Transverse colon (tissue), 4 donors: Measurements from ENCODE around the gene PLOD2. TPM values are rescaled to one million over a fixed set of nuclear protein-coding genes. Genes with fewer than 3 reads are reported as not detected.

ENCODE experiments used
- DNase-seq: peaks from one replicate; pipeline ENCODE4 v3.0.0-alpha.2; 2019
- H3K27ac ChIP-seq, 4 donors: fragments of 200-600 bp; sonication (generic); 2 replicates each; pipeline ENCODE4 v1.5.1; 2016 to 2018; ENCODE audit warnings: inconsistent platforms in 4 of 4
- H3K27me3 ChIP-seq: fragments of 200-600 bp; sonication (generic); 2 replicates; pipeline ENCODE4 v1.5.1; 2017; ENCODE audit warnings: inconsistent platforms
- H3K36me3 ChIP-seq, 4 donors: fragments of 200-600 bp; sonication (generic); 2 replicates each; pipeline ENCODE4 v1.5.1; 2017 to 2019; ENCODE audit warnings: inconsistent platforms in 4 of 4
- H3K4me1 ChIP-seq, 4 donors: fragments of 200-600 bp; sonication (generic); 2 replicates each; pipeline ENCODE4 v1.5.1; 2017 to 2020; ENCODE audit warnings: inconsistent platforms in 4 of 4
- H3K4me3 ChIP-seq, 4 donors: fragments of 200-600 bp; sonication (generic); 1 replicate in 1 of 4; 2 replicates in 3 of 4; pipeline versions ENCODE4 v1.5.1 to v1.6.1; 2017 to 2019; ENCODE audit warnings: inconsistent platforms in 4 of 4
- H3K9me3 ChIP-seq, 2 donors: fragments of 200-600 bp; sonication (generic); 2 replicates each; pipeline ENCODE4 v1.5.1; 2017 to 2019; ENCODE audit warnings: inconsistent platforms in 2 of 2
- EP300 ChIP-seq: sonication (generic); formaldehyde crosslinking; IDR thresholded peaks from one replicate; pipeline ENCODE4 v1.6.1; 2017; ENCODE audit warnings: antibody characterized with exemption, low read depth
- POLR2A ChIP-seq: fragments of 450-650 bp; IDR thresholded peaks from one replicate; pipeline ENCODE4 v1.6.1; 2016; ENCODE audit warnings: antibody characterized with exemption, mild to moderate bottlenecking, moderate library complexity
- POLR2AphosphoS5 ChIP-seq, 3 donors: sonication (generic); formaldehyde crosslinking; IDR thresholded peaks; one replicate each; pipeline ENCODE4 v1.6.1; 2016; ENCODE audit warnings: antibody characterized with exemption in 3 of 3
- WGBS, 2 donors: methylation state at CpG; one replicate each; pipeline ENCODE4 v1.1.5; 2018; ENCODE audit warnings: low coverage in 1 of 2; 5-methylcytosine and 5-hydroxymethylcytosine counted together
- in situ Hi-C, 4 donors: fragments of 200-750 bp; cut with MboI; loops; one replicate each; pipeline versions ENCODE4 v1.15.0 to v1.15.1; 2017; ENCODE audit warnings: low sequenced_read_pairs in 3 of 4, low pct_ligation_motif_present in 1 of 4, low pct_unique_long_range_greater_than_20kb in 1 of 4
- intact Hi-C: fragments of 100-400 bp; cut with DNase I; formaldehyde crosslinking; loops from one replicate; pipeline ENCODE4 v1.15.1; 2023; ENCODE audit warnings: low total_unique reads
- total RNA-seq, 4 donors: library from RNA; depleted of rRNA; stranded (reverse); fragments of >200 nt; gene quantifications; one replicate each; pipeline ENCODE4 v1.1.0, GENCODE V29; 2016
- TF ChIP-seq, protein P1 (sequence below), 5 experiments: fragments of 200-600 bp in 3 of 5; fragments of 450-650 bp in 2 of 5; sonication (generic) in 3 of 5; IDR thresholded peaks; 1 replicate in 2 of 5; 2 replicates in 3 of 5; pipeline ENCODE4 v1.5.1; 2016 to 2017; ENCODE audit warnings: antibody characterized with exemption in 5 of 5, inconsistent platforms in 3 of 5, mild to moderate bottlenecking in 2 of 5, moderate library complexity in 1 of 5

Gene PLOD2
- total RNA-seq, 4 donors from 2014 or later = 18.9 to 178 (median 92.0) TPM

DNA sequence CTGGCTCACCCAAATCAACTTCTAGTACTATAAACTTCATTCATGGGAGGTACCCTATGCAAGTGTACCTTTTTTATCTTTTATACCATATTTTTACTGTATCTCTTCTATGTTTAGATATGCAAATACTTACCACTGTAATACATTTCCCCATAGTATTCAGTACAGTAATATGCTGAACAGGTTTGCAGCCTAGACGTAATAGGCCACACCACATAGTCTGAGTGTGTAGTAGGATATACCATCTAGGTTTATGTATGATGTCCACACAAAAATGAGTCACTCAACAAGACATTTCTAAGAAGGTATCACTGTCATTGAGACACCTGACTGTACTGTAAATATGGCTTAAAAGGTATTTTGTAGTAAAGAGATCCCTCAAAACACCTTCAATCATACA lies 124.7 kb downstream of the PLOD2 start:
- no peak for DNase-seq
- no peaks in the 10 kb centered on the region for H3K4me1 ChIP-seq
- no peaks in the 10 kb centered on the region for H3K9me3 ChIP-seq
- in situ Hi-C loops = no loop called here
- no peaks in the 10 kb centered on the region for H3K27me3 ChIP-seq
- H3K27ac ChIP-seq = no peak overlapping the region
- TF ChIP-seq, protein P1, sequence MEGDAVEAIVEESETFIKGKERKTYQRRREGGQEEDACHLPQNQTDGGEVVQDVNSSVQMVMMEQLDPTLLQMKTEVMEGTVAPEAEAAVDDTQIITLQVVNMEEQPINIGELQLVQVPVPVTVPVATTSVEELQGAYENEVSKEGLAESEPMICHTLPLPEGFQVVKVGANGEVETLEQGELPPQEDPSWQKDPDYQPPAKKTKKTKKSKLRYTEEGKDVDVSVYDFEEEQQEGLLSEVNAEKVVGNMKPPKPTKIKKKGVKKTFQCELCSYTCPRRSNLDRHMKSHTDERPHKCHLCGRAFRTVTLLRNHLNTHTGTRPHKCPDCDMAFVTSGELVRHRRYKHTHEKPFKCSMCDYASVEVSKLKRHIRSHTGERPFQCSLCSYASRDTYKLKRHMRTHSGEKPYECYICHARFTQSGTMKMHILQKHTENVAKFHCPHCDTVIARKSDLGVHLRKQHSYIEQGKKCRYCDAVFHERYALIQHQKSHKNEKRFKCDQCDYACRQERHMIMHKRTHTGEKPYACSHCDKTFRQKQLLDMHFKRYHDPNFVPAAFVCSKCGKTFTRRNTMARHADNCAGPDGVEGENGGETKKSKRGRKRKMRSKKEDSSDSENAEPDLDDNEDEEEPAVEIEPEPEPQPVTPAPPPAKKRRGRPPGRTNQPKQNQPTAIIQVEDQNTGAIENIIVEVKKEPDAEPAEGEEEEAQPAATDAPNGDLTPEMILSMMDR (IDR thresholded peaks at IDR 0.05) = no peak
- TF ChIP-seq EP300 (no peak), POLR2A (no peak), POLR2AphosphoS5 (IDR thresholded peaks at IDR 0.05) (no peak)
- no peak overlapping the region for H3K4me3 ChIP-seq
- intact Hi-C loops = no loop called here
- 67 to 88% methylated on average over 1 of the region's 1 CpG for WGBS, 2 donors
- H3K36me3 ChIP-seq = no peaks in the 10 kb centered on the region

DNA sequence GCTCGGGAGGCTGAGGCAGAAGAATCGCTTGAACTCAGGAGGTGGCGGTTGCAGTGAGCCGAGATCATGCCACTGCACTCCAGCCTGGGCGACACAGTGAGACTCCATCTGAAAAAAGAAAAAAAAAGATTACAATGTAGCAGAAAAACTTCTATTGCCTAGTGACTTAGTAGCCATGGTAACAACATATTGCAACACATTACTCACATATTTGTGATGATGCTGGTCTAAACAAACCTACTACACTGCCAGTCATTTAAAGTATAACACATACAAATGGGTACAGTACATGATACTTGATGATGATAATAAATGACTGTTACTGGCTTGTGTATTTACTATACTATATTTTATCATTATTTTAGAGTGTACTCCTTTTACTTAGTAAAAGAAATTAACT lies 125.6 kb downstream of the PLOD2 start:
- Histone ChIP-seq H3K27ac (no peak overlapping the region), H3K27me3 (no peaks in the 10 kb centered on the region), H3K36me3 (no peaks in the 10 kb centered on the region), H3K9me3 (no peaks in the 10 kb centered on the region), H3K4me1 (no peaks in the 10 kb centered on the region), H3K4me3 (no peak overlapping the region)
- in situ Hi-C loops (no loop called here), intact Hi-C loops (no loop called here)
- no peak for DNase-seq
- TF ChIP-seq EP300 (no peak), POLR2A (no peak)
- TF ChIP-seq, protein P1 (IDR thresholded peaks at IDR 0.05) = no peak
- 80 to 89% methylated on average over 4 to 5 of the region's 5 CpGs for WGBS, 2 donors

DNA sequence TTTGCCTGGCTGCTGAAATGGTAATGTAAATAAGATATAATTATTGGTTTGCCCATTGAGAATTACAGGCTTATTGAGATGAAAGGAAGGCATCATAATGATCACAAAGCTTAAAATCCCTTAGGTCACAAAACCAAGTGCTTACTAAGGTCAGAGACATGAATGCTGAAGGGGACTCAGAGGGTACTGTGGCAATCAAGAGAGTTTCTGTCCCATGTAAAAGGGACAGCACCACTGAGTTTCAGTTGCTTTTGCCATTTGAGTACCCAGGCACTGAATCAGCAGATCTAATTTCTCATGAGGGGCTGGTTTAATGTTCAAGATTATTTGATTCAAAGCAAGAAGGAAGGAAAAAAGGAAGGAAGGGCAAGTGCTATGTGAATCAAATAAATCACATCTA lies 127.0 kb downstream of the PLOD2 start:
- DNase-seq = no peak
- H3K27ac ChIP-seq = no peak overlapping the region
- no peak overlapping the region for H3K4me3 ChIP-seq
- no peaks in the 10 kb centered on the region for H3K9me3 ChIP-seq
- in situ Hi-C loops = no loop called here
- intact Hi-C loops = no loop called here
- H3K27me3 ChIP-seq = no peaks in the 10 kb centered on the region
- TF ChIP-seq EP300 (no peak), POLR2AphosphoS5 (IDR thresholded peaks at IDR 0.05) (no peak), POLR2A (no peak)
- TF ChIP-seq, protein P1 (IDR thresholded peaks at IDR 0.05) = no peak
- no peaks in the 10 kb centered on the region for H3K4me1 ChIP-seq
- no peaks in the 10 kb centered on the region for H3K36me3 ChIP-seq

DNA sequence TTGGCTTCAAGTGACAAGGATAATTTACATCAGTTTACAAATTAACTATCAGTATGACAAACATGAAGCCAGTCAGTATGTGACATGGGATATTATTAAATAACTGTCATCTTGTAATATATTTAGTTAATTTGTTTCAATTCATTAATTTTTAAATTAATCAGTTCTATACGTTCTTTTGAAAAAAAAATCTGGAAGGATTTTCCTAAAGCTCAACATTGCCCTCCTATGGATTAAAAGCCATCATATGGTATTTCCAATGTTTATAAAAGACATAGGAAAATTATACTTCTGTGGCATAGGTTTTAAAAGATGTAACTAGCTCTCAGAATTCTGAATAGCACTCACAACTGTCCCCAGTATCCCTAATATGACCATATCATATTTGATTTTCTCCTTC lies 134.4 kb downstream of the PLOD2 start:
- in situ Hi-C loops = no loop called here
- 31 to 50% methylated on average over 1 of the region's 1 CpG for WGBS, 2 donors

More for the DNA sequence above, 134.4 kb downstream of the PLOD2 start:
- H3K4me3 ChIP-seq = no peak overlapping the region
- no peak for DNase-seq
- intact Hi-C loops = no loop called here
- no peaks in the 10 kb centered on the region for H3K4me1 ChIP-seq
- no peaks in the 10 kb centered on the region for H3K9me3 ChIP-seq
- no peaks in the 10 kb centered on the region for H3K27me3 ChIP-seq
- TF ChIP-seq POLR2AphosphoS5 (IDR thresholded peaks at IDR 0.05) (no peak), EP300 (no peak)
- TF ChIP-seq, protein P1 (IDR thresholded peaks at IDR 0.05) = no peak
- no peak overlapping the region for H3K27ac ChIP-seq
- H3K36me3 ChIP-seq = no peaks in the 10 kb centered on the region
